ENCODE measurements around the gene POU3F2. TPM values are rescaled to one million over a fixed set of nuclear protein-coding genes. Genes with fewer than 3 reads are reported as not detected.
A peak's percentile ranks its signal among the peaks of the same experiment; 100 is the strongest.

The POU3F2 gene
- polyA plus RNA-seq, 2 of the 4 experiments (the other 2 are of a cell fraction): not detected

DNA sequence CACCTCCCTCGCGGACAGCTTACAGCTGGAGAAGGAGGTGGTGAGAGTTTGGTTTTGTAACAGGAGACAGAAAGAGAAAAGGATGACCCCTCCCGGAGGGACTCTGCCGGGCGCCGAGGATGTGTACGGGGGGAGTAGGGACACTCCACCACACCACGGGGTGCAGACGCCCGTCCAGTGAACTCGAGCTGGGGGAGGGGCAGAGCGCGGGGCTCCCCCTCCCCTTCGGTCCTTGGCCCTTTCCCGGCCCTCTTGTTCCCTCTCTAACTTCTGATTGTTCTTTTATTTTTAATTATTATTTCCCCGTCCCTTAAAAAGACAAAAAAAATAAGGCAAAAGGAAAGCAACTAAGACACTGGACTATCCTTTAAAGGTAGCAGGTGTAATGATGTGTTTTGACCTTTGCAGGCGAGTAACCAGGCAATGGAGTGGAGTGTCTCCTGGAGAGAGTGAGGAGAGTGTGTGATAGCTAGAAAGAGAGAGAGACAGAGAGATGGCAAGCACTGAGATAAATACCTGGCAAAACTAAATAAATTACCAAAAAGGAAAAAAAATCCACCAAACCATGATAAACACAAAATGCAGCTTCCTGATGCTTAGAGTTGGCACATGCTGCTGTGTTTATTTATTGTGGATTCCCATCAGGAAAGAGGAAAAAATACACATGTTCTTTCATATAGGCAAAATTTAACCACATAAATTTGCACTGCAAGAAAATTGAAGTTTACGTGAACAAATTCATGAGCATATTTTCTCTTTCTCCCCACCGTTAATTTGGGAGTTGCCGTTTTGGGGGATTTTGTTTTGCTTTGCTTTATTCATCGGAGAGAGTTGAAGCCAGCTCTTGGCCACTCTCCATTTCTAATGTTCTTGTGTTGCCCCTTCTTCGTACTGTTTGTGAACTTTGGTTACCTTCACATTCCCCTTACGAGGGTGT is 1.9 kb downstream of the POU3F2 start:
- ATAC-seq (no peak), FAIRE-seq (no peak)
- WGBS (ENCODE audit: missing lambda C conversion rate): 31% methylated on average over 23 of the region's 23 CpGs

DNA sequence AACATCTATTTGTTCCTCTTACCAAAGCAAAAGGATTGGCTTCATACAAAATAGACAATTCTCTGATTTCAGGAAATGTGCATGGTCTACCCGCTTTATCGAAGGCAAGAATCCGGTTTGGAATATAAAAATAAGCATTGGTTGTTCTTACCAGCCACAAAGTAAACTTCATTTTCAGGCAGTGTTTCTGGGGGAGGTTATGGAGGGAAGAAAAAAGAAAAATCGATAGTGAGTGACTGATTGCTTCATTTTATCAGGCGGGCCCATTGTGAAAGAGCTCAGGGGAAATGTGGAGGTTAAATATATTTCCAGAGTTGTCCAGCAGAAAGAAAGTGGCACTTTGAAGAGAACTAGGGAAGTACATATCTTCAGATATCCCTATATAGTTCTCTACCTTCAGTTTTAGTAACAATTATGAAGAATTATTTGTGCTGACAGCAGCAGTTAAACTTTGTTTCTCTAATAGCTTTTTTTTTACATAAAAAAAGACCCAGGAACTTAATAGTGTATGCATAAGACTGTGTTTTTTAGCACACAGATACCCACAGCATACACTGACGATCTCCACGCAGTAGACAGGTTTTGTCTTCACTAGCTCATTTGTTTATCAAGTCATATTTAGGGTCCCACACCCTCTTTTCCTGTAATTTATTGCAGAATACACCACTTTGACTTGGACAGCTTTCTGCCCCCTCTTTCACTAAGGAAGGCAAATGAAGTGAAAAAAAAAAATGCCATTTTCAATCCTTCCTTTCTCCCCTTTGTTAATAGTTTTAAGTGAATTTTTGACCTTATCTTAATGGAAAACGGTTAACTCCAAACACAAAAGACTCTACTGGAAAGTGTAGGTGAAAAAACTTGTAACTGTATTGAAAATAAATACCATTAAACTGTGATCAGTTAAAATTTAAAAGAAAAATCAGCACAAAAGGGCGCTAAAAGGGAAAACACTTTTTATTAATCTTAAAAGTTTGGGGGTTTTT is 2.9 kb downstream of the POU3F2 start:
- ChIA-PET POLR2A (no interaction called here), CTCF (interaction anchor here (1.0 to 1.2 kb wide), 2 partner anchors 9 to 282 kb away, joined by 3 read pairs; no protein-coding TSS in a partner anchor)
- TF ChIP-seq, protein P1, sequence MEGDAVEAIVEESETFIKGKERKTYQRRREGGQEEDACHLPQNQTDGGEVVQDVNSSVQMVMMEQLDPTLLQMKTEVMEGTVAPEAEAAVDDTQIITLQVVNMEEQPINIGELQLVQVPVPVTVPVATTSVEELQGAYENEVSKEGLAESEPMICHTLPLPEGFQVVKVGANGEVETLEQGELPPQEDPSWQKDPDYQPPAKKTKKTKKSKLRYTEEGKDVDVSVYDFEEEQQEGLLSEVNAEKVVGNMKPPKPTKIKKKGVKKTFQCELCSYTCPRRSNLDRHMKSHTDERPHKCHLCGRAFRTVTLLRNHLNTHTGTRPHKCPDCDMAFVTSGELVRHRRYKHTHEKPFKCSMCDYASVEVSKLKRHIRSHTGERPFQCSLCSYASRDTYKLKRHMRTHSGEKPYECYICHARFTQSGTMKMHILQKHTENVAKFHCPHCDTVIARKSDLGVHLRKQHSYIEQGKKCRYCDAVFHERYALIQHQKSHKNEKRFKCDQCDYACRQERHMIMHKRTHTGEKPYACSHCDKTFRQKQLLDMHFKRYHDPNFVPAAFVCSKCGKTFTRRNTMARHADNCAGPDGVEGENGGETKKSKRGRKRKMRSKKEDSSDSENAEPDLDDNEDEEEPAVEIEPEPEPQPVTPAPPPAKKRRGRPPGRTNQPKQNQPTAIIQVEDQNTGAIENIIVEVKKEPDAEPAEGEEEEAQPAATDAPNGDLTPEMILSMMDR (IDR thresholded peaks at IDR 0.05): no peak
- peak; percentile 37; the same call in 1 of the 2 replicates for TF ChIP-seq RNF2 (IDR thresholded peaks at IDR 0.05; ENCODE audit: borderline replicate concordance, low read depth)
- no peak for TF ChIP-seq ZSCAN20 (CRISPR knock-in tag; IDR thresholded peaks at IDR 0.05)
- TF ChIP-seq KDM1A (IDR thresholded peaks at IDR 0.05; ENCODE audit: low read depth): no peak
- TF ChIP-seq KDM5A (IDR thresholded peaks at IDR 0.05): no peak
- TF ChIP-seq MAFK (IDR thresholded peaks at IDR 0.05; ENCODE audit: partially characterized antibody): peak; percentile 47
- Histone ChIP-seq H3K27ac (no peak overlapping the region), H3K9me3 (no peaks in the 10 kb centered on the region), H3K4me3 (no peak overlapping the region), H3K4me2 (no peak overlapping the region), H3K4me1 (peaks cover 9% of the 10 kb centered on the region; the same call in 2 of the 3 replicates)
- 49% methylated on average over 9 of the region's 9 CpGs for WGBS (ENCODE audit: missing lambda C conversion rate)
- FAIRE-seq: no peak
- ATAC-seq: no peak
- DNase-seq (ENCODE audit: low read depth in 1 of 2, low spot score in 1 of 2): no peak

More for the DNA sequence above, 1.9 kb downstream of the POU3F2 start:
- H3K9me3 ChIP-seq: no peaks in the 10 kb centered on the region
- H3K4me2 ChIP-seq: peak overlapping the region; percentile 98
- DNase-seq (ENCODE audit: low read depth in 1 of 2, low spot score in 1 of 2): no peak
- H3K27ac ChIP-seq: no peak overlapping the region
- CTCF ChIA-PET: interaction anchor here (1.0 to 1.2 kb wide), 2 partner anchors 10 to 283 kb away, joined by 3 read pairs; no protein-coding TSS in a partner anchor
- no peak for TF ChIP-seq SREBF2 (IDR thresholded peaks at IDR 0.05)
- TF ChIP-seq CBX8 (IDR thresholded peaks at IDR 0.05): peak; percentile 86
- no peak for TF ChIP-seq RAD21 (conservative IDR thresholded peaks at IDR 0.05 in 1 of 2, IDR thresholded peaks at IDR 0.05 in 1 of 2)
- TF ChIP-seq RNF2 (IDR thresholded peaks at IDR 0.05; ENCODE audit: borderline replicate concordance, low read depth): peak; percentile 62; the same call in 1 of the 2 replicates
- TF ChIP-seq POLR2AphosphoS2 (conservative IDR thresholded peaks at IDR 0.05; ENCODE audit: low read length): no peak
- POLR2A ChIA-PET: no interaction called here
- peaks cover 11% of the 10 kb centered on the region; the same call in 2 of the 3 replicates for H3K4me1 ChIP-seq
- H3K4me3 ChIP-seq: peak overlapping the region; percentile 55; the same call in 2 of the 3 replicates

DNA sequence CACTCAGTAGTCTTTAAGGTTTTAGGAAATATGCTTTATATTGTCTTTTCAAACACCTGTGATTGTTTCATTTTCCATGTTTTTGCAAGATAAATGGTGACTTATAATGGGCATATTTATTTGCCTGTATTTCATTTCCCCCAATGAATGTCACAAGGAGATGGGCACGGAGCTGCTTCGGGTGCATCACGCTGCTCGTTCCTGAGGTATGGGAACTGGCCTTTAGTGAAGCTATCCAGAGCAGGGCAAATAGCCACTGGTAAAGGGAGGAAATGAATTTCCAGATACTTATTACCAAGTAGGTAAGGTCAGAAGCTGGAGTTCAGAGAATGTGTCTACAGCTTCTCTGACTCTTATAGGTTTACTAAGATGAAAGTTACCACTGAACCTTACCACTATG is 3.7 kb downstream of the POU3F2 start:
- peaks cover under 1% of the 10 kb centered on the region; the same call in 1 of the 3 replicates for H3K4me1 ChIP-seq
- DNase-seq (ENCODE audit: low read depth in 1 of 2, low spot score in 1 of 2) (no peak), ATAC-seq (no peak), FAIRE-seq (no peak)
- TF ChIP-seq BHLHE40 (IDR thresholded peaks at IDR 0.05; ENCODE audit: low read depth, low read length) (no peak), POLR2AphosphoS2 (conservative IDR thresholded peaks at IDR 0.05; ENCODE audit: low read length) (no peak), SREBF2 (IDR thresholded peaks at IDR 0.05) (no peak), CEBPB (IDR thresholded peaks at IDR 0.05) (no peak), RCOR1 (IDR thresholded peaks at IDR 0.05; ENCODE audit: low read depth, low read length) (no peak), CBX8 (IDR thresholded peaks at IDR 0.05) (no peak), SMC3 (IDR thresholded peaks at IDR 0.05) (no peak), RNF2 (IDR thresholded peaks at IDR 0.05; ENCODE audit: borderline replicate concordance, low read depth) (no peak)
- TF ChIP-seq, protein P2, sequence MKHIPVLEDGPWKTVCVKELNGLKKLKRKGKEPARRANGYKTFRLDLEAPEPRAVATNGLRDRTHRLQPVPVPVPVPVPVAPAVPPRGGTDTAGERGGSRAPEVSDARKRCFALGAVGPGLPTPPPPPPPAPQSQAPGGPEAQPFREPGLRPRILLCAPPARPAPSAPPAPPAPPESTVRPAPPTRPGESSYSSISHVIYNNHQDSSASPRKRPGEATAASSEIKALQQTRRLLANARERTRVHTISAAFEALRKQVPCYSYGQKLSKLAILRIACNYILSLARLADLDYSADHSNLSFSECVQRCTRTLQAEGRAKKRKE (CRISPR knock-in tag; IDR thresholded peaks at IDR 0.05; ENCODE audit: low read depth): no peak
- TF ChIP-seq, protein P3, sequence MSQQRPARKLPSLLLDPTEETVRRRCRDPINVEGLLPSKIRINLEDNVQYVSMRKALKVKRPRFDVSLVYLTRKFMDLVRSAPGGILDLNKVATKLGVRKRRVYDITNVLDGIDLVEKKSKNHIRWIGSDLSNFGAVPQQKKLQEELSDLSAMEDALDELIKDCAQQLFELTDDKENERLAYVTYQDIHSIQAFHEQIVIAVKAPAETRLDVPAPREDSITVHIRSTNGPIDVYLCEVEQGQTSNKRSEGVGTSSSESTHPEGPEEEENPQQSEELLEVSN (IDR thresholded peaks at IDR 0.05; ENCODE audit: borderline replicate concordance, low read depth): no peak
- TF ChIP-seq, protein P4, sequence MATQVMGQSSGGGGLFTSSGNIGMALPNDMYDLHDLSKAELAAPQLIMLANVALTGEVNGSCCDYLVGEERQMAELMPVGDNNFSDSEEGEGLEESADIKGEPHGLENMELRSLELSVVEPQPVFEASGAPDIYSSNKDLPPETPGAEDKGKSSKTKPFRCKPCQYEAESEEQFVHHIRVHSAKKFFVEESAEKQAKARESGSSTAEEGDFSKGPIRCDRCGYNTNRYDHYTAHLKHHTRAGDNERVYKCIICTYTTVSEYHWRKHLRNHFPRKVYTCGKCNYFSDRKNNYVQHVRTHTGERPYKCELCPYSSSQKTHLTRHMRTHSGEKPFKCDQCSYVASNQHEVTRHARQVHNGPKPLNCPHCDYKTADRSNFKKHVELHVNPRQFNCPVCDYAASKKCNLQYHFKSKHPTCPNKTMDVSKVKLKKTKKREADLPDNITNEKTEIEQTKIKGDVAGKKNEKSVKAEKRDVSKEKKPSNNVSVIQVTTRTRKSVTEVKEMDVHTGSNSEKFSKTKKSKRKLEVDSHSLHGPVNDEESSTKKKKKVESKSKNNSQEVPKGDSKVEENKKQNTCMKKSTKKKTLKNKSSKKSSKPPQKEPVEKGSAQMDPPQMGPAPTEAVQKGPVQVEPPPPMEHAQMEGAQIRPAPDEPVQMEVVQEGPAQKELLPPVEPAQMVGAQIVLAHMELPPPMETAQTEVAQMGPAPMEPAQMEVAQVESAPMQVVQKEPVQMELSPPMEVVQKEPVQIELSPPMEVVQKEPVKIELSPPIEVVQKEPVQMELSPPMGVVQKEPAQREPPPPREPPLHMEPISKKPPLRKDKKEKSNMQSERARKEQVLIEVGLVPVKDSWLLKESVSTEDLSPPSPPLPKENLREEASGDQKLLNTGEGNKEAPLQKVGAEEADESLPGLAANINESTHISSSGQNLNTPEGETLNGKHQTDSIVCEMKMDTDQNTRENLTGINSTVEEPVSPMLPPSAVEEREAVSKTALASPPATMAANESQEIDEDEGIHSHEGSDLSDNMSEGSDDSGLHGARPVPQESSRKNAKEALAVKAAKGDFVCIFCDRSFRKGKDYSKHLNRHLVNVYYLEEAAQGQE (IDR thresholded peaks at IDR 0.05): no peak
- TF ChIP-seq, protein P5, sequence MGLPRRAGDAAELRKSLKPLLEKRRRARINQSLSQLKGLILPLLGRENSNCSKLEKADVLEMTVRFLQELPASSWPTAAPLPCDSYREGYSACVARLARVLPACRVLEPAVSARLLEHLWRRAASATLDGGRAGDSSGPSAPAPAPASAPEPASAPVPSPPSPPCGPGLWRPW (IDR thresholded peaks at IDR 0.05): no peak
- POLR2A ChIA-PET: no interaction called here
- CTCF ChIA-PET: no interaction called here
- H3K27ac ChIP-seq: no peak overlapping the region
- H3K9me3 ChIP-seq: no peaks in the 10 kb centered on the region
- 74% methylated on average over 4 of the region's 4 CpGs for WGBS (ENCODE audit: missing lambda C conversion rate)
- H3K4me2 ChIP-seq: no peak overlapping the region
- no peak overlapping the region for H3K4me3 ChIP-seq
